AG20443 (cell line): Measurements from ENCODE around the gene SRSF10.
"Not testable (repeated sequence)": the region's sequence is repeated elsewhere in the genome, so short reads cannot be mapped to it uniquely, and the experiment has no call there.

Source experiments
- DNase-seq: peaks from one replicate; pipeline ENCODE4 v3.0.0; 2012; ENCODE audit warnings: low spot score, mixed read lengths

The SRSF10 gene

DNA sequence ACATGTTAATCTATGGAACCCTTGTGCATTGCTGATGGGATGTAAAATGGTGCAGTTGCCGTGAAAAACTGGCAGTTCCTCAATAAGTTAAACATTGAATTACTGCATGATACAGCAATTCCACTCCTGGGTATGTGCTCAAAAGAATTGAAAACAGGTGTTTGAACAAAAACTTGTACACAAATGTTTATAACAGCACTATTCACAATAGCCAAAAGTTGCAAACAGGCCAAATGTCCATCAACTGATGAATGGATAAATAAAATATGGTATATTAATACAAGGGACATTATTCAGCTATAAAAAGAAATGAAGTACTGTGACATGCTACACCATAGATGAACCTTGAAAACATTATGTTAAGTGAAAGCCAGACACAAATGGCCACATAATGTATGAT is 17.7 kb upstream of the SRSF10 start:
- DNase-seq = no peak

DNA sequence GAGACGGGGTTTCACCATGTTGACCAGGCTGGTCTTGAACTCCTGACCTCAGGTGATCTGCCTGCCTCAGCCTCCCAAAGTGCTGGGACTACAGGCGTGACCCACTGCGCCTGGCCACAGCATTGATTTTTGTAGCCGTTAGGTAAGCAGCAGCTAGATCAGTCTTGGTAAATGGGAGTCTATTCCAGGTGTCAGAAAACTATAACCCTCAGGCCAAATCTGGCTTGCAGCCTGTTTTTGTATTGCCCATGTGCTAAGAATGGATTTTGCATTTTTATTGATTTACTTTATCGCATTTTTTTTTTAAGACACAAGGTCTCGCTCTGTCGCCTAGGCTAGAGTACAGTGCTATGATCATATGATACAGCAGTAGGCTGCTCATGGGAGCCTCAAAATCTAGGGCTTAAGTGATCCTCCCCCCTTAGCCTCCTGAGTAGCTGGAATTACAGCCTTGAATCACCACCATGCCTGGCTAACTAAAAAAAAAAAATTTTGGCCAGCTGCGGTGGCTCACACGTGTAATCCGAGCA is 16.6 kb upstream of the SRSF10 start:
- no peak for DNase-seq

- DNase-seq = no peak
Measured at GRCh38 chr1:23995431-23995837, 15.3 kb upstream of the SRSF10 start.

DNA sequence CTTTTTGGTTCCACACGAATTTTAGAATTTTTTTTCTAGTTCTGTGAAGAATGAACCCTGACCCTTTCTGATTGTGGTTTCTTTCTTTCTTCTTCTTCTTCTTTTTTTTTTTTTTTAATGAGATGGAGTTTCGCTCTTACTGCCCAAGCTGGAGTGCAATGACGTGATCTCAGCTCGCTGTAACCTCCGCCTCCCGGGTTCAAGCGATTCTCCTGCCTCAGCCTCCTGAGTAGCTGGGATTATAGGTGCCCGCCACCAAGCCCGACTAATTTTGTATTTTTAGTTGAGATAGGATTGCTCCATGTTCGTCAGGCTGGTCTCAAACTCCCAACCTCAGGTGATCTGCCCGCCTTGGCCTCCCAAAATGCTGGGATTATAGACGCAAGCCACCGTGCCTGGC is 11.9 kb upstream of the SRSF10 start:
- DNase-seq = not testable (repeated sequence)

DNA sequence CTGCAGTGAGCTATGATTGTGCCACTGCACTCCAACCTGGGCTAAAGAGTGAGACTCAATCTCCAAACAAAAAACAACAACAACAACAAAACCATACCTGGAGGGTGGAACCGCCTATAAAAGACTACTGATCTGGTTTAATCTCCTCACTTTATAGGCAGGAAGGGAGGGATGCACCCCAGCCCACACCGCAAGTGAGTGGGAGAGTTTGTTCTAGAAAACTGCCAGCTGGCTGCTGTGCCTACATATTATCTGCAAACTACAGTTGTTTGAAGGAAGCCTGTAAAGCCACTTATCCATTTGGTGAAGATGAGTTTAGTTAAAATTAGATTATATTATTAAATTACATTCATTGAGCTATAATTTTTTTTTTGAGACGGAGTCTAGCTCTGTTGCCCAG is 9.1 kb upstream of the SRSF10 start:
- no peak for DNase-seq

- not testable (repeated sequence) for DNase-seq
Measured at GRCh38 chr1:23987038-23987437, 6.9 kb upstream of the SRSF10 start.

DNA sequence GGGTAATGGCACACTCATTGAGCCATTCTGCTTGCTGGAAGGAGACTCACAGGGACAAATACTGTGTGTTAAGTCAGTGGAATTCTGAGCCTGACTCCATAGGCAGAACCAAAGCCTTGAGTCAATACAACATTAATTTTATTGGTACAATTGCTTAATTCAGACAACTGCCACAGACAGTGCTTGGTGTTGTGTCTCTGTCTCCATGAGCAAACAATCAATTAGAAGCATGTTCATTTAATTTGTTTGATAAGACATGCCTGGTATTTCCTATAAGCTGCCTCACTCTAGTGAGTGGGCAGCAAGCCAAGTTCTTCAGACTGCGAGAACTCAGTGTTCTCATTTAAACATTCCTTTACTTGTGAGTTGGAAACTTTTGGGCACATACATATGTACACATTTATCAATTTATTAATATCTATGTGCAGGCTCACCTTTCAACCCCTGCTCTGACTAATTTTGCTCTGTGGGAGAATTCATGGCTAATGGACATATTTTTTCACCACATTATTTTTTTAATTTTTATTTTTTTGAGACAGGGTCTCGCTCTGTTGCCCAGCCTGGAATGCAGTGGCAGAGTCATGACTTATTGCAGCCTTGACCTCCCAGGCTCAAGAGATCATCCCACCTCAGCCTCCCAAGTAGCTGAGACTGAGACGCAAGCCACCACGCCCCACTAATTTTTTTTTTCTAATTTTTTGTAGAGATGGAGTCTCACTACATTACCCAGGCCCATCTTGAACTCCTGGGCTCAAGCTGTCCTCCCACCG is 4.5 kb upstream of the SRSF10 start:
- DNase-seq = no peak

- peak; percentile 55 for DNase-seq
Measured at GRCh38 chr1:23980728-23981070, 572 bp upstream of the SRSF10 start.

GRCh38 chr1:23979387-23979880 is 693 bp downstream of the SRSF10 start:
- DNase-seq = no peak

GRCh38 chr1:23978805-23979204 is 1.3 kb downstream of the SRSF10 start:
- DNase-seq = no peak

- DNase-seq = no peak
Measured at GRCh38 chr1:23977854-23978191, 2.3 kb downstream of the SRSF10 start.

DNA sequence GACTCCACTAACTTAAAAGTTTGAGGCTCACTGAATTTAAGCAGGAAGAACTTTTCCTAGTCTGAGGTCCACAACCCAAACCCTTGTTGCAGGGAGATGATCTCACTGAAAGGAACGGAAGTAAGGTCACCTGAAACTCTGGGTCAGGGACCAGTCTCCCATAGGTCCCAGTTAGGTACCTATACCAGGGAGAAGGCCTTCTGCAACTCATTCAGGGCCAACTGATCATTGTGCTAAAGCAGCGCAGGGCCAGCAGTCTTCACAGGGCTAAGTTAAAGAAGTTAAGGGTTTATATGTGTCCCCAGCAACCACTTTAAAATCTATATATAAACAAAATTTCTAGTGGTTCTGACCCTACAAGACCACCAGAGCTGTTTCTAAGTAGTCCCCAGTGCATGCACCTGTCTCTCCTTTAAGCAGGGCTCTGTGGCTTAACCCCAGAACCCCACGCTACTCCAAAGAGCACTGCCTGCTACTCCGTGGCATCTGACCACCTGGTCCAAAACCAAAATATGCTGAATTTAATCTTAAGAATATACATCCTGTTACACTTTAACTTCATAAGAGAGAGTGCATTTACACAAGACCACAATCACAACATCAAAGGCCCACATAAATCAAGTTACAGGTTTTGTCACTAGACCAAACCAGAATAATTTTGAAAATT is 2.8 kb downstream of the SRSF10 start:
- DNase-seq = no peak

- no peak for DNase-seq
Measured at GRCh38 chr1:23967871-23968270, 12.3 kb downstream of the SRSF10 start.

- no peak for DNase-seq
Measured at GRCh38 chr1:23966973-23967493, 13.1 kb downstream of the SRSF10 start.

- no peak for DNase-seq
Measured at GRCh38 chr1:23964790-23965740, 15.1 kb downstream of the SRSF10 start.

DNA sequence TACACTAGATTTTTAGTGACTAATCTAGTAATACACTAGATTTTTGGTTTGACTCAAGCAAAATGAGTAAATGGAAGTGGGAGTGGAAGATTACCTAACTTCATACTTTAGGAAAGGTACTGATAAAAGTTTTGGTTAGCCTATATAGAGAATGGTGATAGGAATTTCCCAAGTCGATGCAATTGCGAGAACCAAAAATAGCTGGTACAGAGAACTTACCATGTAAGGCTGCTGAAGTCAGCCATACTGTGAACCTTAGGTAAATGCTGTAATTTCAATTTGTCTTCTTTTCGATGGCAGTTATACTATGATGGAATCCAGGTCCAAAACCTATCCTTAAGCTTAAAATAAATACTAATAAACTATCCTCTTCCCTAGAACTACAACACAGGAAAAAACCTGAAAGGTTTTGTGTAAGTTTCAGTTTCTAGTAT is 15.9 kb downstream of the SRSF10 start:
- DNase-seq = no peak

GRCh38 chr1:23963617-23964234 is 16.4 kb downstream of the SRSF10 start:
- no peak for DNase-seq

- DNase-seq = no peak
Measured at GRCh38 chr1:23960291-23961020, 19.7 kb downstream of the SRSF10 start.

GRCh38 chr1:23959461-23960290 is 20.5 kb downstream of the SRSF10 start, which contains the start of gene PNRC2:
PNRC2 (plus strand) TSS chr1:23959828; CDS start chr1:23961458, 1,630 bp downstream.
- peak; percentile 98 for DNase-seq
